Activated CD8-positive, alpha-beta memory T cell treated with anti-CD3 and anti-CD28 coated beads, Interleukin-2, amount 50 U/mL, for 1 hour (primary cell): ENCODE results near the gene NHLH1.

ENCODE experiments used
- DNase-seq: peaks from one replicate; pipeline ENCODE4 v3.0.0-alpha.2; 2020; ENCODE audit errors: extremely low read depth

The NHLH1 gene

GRCh38 chr1:160366731-160367515 is at the start of gene NHLH1:
NHLH1 (plus strand) TSS chr1:160367071; CDS start chr1:160370732, 3,661 bp downstream.
- DNase-seq: no peak

DNA sequence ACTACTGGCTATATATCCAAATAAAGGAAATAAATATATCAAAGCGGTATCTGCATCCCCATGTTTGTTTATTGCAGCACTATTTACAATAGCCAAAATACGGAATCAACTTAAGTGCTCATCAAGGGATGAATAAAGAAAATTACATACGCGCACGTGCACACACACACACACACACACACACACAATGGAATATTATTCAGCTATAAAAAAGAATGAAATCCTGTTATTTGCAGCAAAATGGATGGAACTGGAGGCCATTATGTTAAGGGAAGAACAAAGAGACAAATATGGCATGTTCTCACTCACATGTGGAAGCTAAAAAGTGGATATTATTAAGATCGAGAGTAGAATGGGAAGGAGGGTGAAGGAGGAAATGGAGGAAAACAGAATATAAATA is 44.0 kb upstream of the NHLH1 start:
- no peak for DNase-seq

DNA sequence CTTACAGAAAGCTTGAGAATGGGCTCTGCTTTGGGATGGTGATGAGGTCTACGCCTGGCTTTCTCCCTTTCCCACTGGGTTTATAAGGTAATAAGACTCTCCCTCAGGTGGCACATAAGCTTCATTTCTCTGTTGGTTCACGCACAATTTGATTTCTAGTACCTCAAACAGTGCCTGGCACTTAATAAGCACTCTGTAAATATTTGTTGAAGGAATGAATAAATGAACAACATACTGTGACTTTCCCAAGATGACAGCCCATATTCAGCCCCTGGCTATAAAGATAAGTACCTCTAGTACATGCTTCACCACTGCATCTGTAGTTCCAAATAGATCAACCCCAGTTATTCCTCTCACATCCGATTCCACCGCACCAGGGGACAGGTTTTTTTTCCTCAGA is 41.6 kb upstream of the NHLH1 start:
- DNase-seq: no peak

DNA sequence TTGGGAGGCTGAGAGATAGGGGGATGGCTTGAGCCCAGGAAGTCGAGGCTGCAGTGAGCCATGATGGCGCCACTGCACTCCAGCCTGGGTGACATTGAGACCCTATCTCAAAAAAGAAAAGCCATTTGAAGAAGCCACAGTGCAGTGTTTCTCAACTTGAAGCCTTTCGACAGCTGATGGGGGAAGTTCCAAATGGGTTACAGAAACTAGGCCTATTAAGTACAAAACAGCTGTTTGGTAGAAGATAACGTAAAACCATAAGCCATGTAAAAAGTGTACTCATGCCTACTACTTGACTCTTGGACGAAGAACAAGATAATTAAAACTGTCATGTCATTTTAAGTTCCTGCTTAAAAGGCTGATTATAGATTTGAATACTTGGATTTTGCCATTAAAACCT is 40.5 kb upstream of the NHLH1 start:
- DNase-seq: no peak

GRCh38 chr1:160328184-160328583 is 38.7 kb upstream of the NHLH1 start:
- DNase-seq: no peak

DNA sequence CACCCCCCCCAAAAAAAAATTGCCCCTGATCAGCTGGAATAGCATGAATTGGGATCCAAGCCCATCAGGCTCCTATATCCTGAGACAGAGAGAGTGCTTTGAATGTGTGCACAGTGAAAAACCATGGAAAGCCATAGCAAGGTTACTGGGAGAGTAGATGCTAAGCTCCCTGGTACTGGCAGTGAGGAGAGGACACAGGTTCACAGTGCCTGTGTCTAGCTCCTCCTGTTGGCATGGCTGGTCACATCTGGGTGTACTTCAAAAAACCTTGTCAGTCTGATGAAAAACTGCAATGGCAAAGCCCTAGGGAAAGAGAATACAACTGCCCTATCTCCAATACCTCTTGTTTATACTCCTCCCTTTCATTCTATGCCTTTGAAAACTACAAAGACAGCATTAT is 36.8 kb upstream of the NHLH1 start:
- no peak for DNase-seq

GRCh38 chr1:160332516-160332915 is 34.4 kb upstream of the NHLH1 start:
- no peak for DNase-seq

DNA sequence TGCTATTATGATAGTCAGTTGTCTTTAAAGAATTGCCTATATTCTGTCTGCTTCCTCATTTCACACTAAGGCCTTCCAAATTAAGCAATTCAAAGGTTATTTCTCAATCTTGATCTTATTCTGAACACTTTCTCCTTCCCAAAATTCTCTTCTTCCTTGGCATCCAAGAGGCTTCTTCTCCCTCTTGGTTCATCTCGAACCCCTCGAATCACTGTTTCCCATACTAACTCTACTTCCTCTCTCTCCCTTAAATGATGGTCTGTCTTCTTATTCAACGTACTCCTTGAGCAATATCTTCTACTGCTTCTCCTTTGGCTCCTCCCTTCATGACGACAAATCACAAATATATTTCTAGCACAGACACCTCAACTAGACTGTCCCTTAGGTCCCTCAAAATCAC is 28.3 kb upstream of the NHLH1 start:
- DNase-seq: no peak

GRCh38 chr1:160340146-160340545 is 26.7 kb upstream of the NHLH1 start:
- no peak for DNase-seq

GRCh38 chr1:160340866-160341265 is 26.0 kb upstream of the NHLH1 start:
- no peak for DNase-seq

GRCh38 chr1:160342526-160342925 is 24.3 kb upstream of the NHLH1 start:
- DNase-seq: no peak

DNA sequence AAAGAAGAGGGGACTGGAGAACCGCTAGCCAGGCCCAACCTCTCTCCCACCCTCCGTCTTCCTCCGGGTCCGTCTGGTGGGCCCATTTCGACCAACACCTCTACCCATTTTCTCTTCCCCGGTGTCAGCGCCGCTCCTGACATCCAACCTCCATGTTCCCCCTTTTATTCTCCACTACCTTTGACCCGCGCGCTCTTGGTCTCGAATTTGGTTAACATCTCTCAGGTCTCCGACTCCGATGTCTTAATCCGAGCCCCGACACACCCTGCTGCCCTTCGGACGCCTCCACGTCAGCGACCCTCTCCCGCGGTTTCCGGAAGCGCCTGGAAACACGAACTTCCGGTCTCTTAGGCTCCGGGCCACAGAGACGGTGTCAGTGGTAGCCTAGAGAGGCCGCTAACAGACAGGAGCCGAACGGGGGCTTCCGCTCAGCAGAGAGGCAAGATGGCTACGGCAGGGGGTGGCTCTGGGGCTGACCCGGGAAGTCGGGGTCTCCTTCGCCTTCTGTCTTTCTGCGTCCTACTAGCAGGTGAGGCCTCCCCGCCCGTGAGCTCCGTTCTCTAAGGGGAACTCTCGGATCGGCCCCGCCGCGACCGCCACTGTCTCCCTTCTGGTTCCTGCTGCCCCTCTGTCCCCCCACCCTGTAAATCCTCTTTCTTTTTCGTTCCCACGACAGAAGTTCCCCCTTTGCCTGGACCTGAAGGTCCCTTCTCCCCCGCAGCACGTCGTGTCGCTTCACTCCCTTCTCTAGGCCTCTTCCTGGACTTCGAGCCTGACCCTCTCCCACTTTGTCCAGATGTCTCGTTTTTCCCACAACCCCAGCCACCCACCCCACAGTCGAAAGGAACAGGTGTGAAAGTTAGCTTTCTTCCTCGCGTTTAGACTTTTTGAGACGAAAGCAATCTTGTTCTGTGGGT is 23.7 kb upstream of the NHLH1 start, which contains the start of the genes COPA and NCSTN:
COPA (minus strand) TSS at position 298 of the 917 bp plus-strand sequence; CDS start at position 218, 80 bp downstream.
NCSTN (plus strand) TSS at position 431 of the 917 bp plus-strand sequence; CDS start at position 445, 14 bp downstream.
- peak; percentile 77 for DNase-seq

DNA sequence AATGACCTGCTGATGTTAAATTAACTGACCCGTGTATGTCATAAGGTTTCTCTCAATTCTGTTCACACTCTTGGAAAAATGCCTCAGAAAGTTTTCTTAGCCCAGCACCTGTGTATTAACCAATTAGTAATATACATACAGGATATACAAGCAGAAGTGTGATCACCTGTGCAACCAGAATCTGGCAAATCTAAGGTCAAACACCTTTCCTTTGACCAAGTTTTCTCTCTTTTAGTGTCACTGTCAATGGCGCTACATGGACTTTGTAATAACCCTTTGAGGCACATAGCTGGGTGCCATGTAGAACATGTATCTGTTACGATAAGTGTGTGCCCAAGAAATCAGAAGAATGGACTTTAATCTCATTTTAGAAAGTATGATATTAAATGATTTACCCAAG is 22.6 kb upstream of the NHLH1 start:
- no peak for DNase-seq

GRCh38 chr1:160344936-160345335 is 21.9 kb upstream of the NHLH1 start:
- DNase-seq: no peak

DNA sequence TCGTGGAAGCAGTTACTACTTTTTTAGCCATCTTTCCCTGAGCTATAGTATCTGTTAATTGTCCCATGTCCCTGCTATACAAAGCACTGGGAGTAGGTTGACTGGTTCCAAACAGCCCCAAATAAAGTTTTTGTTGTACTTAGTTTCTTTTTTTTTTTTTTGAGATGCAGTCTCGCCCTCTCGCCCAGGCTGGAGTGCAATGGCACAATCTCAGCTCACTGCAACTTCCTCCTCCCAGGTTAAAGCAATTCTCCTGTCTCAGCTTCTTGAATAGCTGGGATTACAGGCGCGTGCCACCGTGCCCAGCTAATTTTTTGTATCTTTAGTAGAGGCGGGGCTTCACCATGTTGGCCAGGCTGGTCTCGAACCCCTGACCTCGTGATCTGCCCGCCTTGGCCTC is 20.4 kb upstream of the NHLH1 start:
- DNase-seq: no peak

DNA sequence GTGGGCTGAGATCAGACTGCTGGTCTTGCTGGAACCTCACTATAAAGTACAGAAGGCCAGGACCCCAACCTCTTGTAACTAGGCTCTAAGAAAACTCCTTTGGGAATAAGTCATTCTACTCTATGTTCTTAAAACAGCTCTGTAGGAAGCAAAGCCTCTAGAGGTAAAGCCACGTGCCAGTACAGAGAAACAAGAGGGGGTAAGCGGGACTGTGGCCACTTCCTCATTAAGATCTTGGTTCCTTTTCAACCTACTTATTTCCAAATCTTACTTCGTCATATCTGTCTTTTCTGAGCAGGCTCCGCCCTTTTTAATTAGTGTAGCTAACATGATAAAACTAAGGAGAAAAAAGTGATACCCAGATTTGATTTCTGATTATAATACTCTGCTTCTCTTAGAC is 19.9 kb upstream of the NHLH1 start:
- no peak for DNase-seq

GRCh38 chr1:160351629-160352028 is 15.2 kb upstream of the NHLH1 start:
- DNase-seq: no peak

GRCh38 chr1:160352555-160352954 is 14.3 kb upstream of the NHLH1 start:
- no peak for DNase-seq

GRCh38 chr1:160353223-160353622 is 13.6 kb upstream of the NHLH1 start:
- no peak for DNase-seq

DNA sequence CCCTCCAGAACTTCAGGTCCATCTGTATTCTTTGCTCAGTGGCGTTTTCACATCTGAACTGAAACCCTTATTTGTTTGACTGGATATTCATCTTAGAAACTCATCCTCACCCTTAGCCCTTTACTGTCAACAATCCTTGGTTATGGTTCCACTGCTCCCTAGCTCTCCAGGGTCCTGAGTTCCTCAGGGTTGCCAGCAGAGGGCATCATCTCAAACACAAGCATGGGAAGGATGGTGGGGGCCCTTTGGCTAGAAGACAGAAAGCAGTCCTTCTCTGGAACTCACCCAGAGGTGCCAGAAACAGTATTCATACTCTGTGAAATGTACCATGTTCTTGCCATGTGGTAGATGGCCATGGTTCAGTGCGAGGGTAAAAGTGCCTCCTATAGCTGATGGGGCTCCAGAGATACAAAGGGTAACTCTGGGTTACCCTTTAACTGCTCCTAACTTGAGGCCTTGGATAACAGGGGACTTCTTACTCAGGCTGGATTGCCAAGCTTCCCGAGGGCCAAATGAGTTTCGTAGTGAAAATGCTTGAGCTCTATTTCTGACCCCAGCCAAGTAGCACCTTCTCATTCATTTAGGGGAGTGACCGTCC is 12.4 kb upstream of the NHLH1 start:
- no peak for DNase-seq

GRCh38 chr1:160357286-160358002 is 9.4 kb upstream of the NHLH1 start:
- DNase-seq: no peak

DNA sequence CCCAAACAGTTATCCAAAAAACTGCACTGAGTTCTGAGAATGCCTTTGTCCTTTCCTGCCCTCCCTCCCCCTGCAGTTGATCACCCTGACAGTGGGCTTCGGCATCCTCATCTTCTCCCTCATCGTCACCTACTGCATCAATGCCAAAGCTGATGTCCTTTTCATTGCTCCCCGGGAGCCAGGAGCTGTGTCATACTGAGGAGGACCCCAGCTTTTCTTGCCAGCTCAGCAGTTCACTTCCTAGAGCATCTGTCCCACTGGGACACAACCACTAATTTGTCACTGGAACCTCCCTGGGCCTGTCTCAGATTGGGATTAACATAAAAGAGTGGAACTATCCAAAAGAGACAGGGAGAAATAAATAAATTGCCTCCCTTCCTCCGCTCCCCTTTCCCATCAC is 8.8 kb upstream of the NHLH1 start:
- DNase-seq: no peak
